ENCODE data around the gene PTK7.
A peak's percentile ranks its signal among the peaks of the same experiment; 100 is the strongest.

PTK7 gene

GRCh38 chr6:43141644-43142043 is 65.5 kb downstream of the PTK7 start:
- ATAC-seq = no peak
- TF ChIP-seq CSRNP3 (CRISPR knock-in tag; IDR thresholded peaks at IDR 0.05) (no peak), OSR1 (CRISPR knock-in tag; IDR thresholded peaks at IDR 0.05) (no peak), RARB (CRISPR knock-in tag; IDR thresholded peaks at IDR 0.05) (no peak), ARNTL (CRISPR knock-in tag; IDR thresholded peaks at IDR 0.05; ENCODE audit: borderline replicate concordance, low read depth) (no peak)

DNA sequence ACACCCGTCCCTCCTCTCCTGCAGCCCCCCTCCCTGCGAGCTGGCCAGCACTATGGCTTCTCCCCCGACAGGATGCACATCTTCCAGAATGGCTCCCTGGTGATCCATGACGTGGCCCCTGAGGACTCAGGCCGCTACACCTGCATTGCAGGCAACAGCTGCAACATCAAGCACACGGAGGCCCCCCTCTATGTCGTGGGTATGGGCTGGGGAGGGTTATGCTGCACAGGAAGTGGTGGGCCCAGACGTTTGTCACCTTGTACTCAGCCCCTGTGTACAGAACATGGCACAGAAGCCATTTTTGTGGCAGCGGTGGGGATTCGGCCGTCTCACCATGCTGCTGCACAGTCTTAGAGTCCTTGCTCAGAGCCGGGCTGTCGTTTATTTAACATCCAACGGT is 66.0 kb downstream of the PTK7 start:
- no peak for ATAC-seq
- TF ChIP-seq SNAI2 (CRISPR knock-in tag; IDR thresholded peaks at IDR 0.05) (no peak), TCF4 (CRISPR knock-in tag; IDR thresholded peaks at IDR 0.05; ENCODE audit: borderline replicate concordance) (no peak), ZNF8 (CRISPR knock-in tag; IDR thresholded peaks at IDR 0.05) (no peak), GLIS3 (CRISPR knock-in tag; IDR thresholded peaks at IDR 0.05) (no peak)
- TF ChIP-seq, protein P1, sequence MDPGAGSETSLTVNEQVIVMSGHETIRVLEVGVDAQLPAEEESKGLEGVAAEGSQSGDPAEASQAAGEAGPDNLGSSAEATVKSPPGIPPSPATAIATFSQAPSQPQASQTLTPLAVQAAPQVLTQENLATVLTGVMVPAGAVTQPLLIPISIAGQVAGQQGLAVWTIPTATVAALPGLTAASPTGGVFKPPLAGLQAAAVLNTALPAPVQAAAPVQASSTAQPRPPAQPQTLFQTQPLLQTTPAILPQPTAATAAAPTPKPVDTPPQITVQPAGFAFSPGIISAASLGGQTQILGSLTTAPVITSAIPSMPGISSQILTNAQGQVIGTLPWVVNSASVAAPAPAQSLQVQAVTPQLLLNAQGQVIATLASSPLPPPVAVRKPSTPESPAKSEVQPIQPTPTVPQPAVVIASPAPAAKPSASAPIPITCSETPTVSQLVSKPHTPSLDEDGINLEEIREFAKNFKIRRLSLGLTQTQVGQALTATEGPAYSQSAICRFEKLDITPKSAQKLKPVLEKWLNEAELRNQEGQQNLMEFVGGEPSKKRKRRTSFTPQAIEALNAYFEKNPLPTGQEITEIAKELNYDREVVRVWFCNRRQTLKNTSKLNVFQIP (CRISPR knock-in tag; IDR thresholded peaks at IDR 0.05; ENCODE audit: borderline replicate concordance, low read depth) = no peak

DNA sequence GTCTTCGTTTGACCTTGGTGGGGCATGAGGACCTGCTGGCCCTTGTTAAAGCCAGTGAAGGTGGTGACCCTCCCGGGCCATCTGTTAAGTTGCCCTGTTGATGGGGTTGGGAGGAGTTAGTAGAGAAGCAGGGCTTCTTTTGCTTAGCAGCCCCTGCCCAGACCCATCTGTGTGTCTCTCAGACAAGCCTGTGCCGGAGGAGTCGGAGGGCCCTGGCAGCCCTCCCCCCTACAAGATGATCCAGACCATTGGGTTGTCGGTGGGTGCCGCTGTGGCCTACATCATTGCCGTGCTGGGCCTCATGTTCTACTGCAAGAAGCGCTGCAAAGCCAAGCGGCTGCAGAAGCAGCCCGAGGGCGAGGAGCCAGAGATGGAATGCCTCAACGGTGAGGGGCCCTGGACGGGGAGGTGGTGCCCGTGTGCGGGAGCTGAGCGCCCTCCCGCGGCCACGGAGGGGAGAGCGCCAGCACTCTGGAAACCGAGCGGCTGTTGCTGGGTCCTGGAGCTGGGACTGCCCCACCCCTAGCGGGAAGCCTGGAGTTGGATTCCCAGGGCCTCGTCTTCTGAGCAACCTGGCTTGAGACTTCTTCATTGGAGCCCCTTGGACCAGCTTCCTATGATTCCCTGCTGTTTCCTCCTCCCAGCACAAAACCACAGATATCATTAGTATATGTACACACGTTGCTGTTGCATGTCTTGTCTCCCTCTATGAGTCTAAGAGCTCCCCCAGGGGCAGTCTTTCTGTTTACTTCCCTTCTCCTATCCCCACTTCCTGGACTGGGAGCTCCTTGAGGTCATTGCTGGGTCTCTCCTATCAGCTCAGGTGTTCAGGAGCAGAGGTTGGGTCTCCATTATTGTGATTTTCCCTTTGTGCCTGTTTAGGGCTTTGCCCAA is 67.4 kb downstream of the PTK7 start:
- ATAC-seq = peak; percentile 98
- TF ChIP-seq ZFP3 (CRISPR knock-in tag; IDR thresholded peaks at IDR 0.05) (no peak), SNAI2 (CRISPR knock-in tag; IDR thresholded peaks at IDR 0.05) (no peak), PPARA (CRISPR knock-in tag; IDR thresholded peaks at IDR 0.05; ENCODE audit: borderline replicate concordance) (no peak), ZNF8 (CRISPR knock-in tag; IDR thresholded peaks at IDR 0.05) (no peak), ZNF70 (CRISPR knock-in tag; IDR thresholded peaks at IDR 0.05) (no peak), TSHZ2 (CRISPR knock-in tag; IDR thresholded peaks at IDR 0.05) (no peak)
- TF ChIP-seq, protein P2, sequence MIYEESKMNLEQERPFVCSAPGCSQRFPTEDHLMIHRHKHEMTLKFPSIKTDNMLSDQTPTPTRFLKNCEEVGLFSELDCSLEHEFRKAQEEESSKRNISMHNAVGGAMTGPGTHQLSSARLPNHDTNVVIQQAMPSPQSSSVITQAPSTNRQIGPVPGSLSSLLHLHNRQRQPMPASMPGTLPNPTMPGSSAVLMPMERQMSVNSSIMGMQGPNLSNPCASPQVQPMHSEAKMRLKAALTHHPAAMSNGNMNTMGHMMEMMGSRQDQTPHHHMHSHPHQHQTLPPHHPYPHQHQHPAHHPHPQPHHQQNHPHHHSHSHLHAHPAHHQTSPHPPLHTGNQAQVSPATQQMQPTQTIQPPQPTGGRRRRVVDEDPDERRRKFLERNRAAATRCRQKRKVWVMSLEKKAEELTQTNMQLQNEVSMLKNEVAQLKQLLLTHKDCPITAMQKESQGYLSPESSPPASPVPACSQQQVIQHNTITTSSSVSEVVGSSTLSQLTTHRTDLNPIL (CRISPR knock-in tag; IDR thresholded peaks at IDR 0.05; ENCODE audit: low read depth) = no peak
- TF ChIP-seq, protein P1 (CRISPR knock-in tag; IDR thresholded peaks at IDR 0.05; ENCODE audit: borderline replicate concordance, low read depth) = no peak

GRCh38 chr6:43144879-43145278 is 68.8 kb downstream of the PTK7 start:
- TF ChIP-seq ZNF70 (CRISPR knock-in tag; IDR thresholded peaks at IDR 0.05) (no peak), GLIS3 (CRISPR knock-in tag; IDR thresholded peaks at IDR 0.05) (no peak), CSRNP3 (CRISPR knock-in tag; IDR thresholded peaks at IDR 0.05) (no peak), ZFP30 (CRISPR knock-in tag; IDR thresholded peaks at IDR 0.05) (no peak), ZC3H10 (CRISPR knock-in tag; IDR thresholded peaks at IDR 0.05) (no peak), PPARA (CRISPR knock-in tag; IDR thresholded peaks at IDR 0.05; ENCODE audit: borderline replicate concordance) (no peak), SNAI2 (CRISPR knock-in tag; IDR thresholded peaks at IDR 0.05) (no peak), OSR1 (CRISPR knock-in tag; IDR thresholded peaks at IDR 0.05) (no peak)
- TF ChIP-seq, protein P1 (CRISPR knock-in tag; IDR thresholded peaks at IDR 0.05; ENCODE audit: borderline replicate concordance, low read depth) = no peak
- ATAC-seq = no peak

All from SK-N-SH treated with all-trans-retinoic acid at 6 μM for 48 hours (cell line).